ENCODE results near the gene CDK13.
"Not testable (repeated sequence)": the region's sequence is repeated elsewhere in the genome, so short reads cannot be mapped to it uniquely, and the experiment has no call there.

CDK13 gene

DNA sequence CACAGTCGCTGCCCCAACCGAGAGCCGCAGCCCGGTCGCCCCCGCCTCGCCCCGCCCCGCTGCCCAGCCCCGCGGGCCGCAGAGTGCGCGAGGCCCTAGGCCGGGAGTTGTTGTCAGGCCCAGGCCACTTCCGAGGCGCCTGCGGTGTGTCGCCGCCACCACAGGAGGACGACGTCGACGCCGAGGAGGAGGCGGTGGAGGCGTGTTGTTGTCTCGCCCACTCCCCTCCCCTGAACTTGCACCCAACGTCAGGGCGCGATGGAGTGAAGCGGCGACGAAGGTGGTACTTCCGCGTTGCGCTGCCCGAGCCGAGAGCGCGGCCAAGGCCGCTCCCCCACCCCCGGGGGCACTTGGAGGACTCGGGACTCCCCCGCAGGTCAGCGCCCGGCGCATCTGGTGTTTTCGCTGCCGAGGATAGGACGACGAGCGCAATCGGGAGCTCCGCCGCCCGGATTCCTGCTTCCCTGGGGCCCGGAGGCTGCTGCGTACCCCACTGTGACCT lies at the start of gene CDK13:
Gene CDK13, plus strand, starts transcription at position 286 of the 502 bp plus-strand sequence. CDS start 386 bp downstream, outside the sequence.
- peak; percentile 73 for ATAC-seq
- H3K27ac Mint-ChIP-seq: peak within 1 kb of the TSS; percentile 96

DNA sequence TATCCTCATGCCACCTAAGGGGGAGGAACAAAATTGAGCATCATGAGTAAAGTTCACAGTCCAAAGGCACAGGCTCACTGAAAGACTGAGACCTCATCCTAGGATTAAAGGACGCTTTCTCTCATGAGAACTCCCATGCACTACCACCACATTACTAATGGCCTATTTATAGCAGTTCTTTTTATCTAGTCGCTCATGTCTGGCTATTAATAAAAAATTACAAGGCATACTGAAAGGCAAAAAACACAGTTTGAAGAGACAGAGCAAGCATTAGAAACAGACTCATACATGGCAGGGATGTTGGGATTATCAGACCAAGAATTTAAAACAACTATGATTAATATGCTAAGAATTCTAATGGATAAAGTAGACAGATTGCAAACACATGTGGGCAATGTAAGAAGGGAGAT lies 46.0 kb upstream of the CDK13 start:
- Mint-ChIP-seq H3K27ac (no peak overlapping the region), H3K36me3 (peaks cover 11% of the 10 kb centered on the region), H3K4me3 (no peak overlapping the region), H3K9me3 (peaks cover 10% of the 10 kb centered on the region), H3K4me1 (no peaks in the 10 kb centered on the region), H3K27me3 (peaks cover 35% of the 10 kb centered on the region)
- ATAC-seq: no peak

More for the DNA sequence above, at the start of gene CDK13:
- H3K4me3 Mint-ChIP-seq: peak within 1 kb of the TSS; percentile 91
- H3K4me1 Mint-ChIP-seq: peaks cover 32% of the 10 kb centered on the region
- no peaks in the 10 kb centered on the region for H3K9me3 Mint-ChIP-seq
- H3K27me3 Mint-ChIP-seq: no peaks in the 10 kb centered on the region
- peaks cover 6% of the 10 kb centered on the region for H3K36me3 Mint-ChIP-seq

DNA sequence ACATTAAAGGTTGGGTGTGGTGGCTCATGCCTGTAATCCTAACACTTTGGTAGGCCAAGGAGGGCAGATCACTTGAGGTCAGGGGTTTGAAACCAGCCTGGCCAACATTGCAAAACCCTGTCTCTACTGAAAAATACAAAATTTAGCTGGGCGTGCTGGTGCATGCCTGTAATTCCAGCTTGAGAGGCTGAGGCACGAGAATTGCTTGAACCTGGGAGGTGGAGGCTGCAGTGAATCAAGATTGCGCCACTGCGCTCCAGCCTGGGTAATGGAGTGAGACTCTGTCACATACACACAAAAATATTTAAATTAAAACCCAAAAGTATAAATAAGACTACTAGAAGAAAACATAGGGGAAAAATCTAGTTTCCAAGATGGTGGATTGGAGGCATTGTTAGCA lies 41.9 kb upstream of the CDK13 start:
- H3K9me3 Mint-ChIP-seq: peaks cover 10% of the 10 kb centered on the region
- ATAC-seq: no peak
- H3K36me3 Mint-ChIP-seq: peaks cover 11% of the 10 kb centered on the region
- no peaks in the 10 kb centered on the region for H3K4me1 Mint-ChIP-seq
- H3K27ac Mint-ChIP-seq: no peak overlapping the region
- H3K27me3 Mint-ChIP-seq: peaks cover 21% of the 10 kb centered on the region
- no peak overlapping the region for H3K4me3 Mint-ChIP-seq

DNA sequence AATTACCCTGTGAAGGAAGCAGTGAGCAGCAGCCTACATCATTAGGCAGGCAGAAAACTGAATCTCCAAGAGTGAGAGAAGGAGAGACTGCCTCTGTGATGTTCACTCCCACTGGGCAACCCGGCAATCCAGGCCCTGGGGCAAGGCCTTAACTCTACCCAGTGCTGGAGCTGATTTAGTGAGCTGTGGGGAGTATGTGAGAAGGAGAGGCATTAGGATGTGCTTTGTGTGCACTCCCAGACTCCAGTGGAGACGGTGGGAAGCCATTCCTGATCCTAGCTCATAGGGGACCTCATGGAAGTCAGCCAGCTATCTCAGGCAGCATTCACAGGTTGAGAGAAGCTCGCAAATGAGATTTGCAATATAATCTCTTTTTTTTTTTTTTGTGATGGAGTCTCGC lies 41.1 kb upstream of the CDK13 start:
- Mint-ChIP-seq H3K4me3 (no peak overlapping the region), H3K36me3 (peaks cover 11% of the 10 kb centered on the region), H3K27ac (no peak overlapping the region), H3K9me3 (peaks cover 10% of the 10 kb centered on the region), H3K4me1 (no peaks in the 10 kb centered on the region), H3K27me3 (peaks cover 19% of the 10 kb centered on the region)
- no peak for ATAC-seq

DNA sequence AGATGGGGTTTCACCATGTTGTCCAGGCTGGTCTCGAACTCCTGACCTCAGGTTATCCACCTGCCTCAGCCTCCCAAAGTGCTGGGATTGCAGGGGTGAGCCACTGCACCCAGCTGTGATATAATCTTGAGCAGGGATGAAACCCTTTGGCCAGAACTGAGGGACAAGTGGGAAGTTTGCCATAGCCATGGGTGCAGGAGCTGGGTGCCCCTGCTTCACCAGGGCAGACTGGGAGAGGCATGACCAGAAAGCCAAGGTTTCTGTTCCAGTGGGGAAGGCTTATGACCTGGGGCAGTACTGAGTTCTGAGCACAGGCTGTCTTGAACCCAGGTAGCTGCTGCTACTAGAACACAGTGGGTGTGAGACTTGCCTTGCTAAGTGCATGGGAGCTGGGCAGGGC lies 40.5 kb upstream of the CDK13 start:
- no peaks in the 10 kb centered on the region for H3K4me1 Mint-ChIP-seq
- H3K27me3 Mint-ChIP-seq: peaks cover 14% of the 10 kb centered on the region

DNA sequence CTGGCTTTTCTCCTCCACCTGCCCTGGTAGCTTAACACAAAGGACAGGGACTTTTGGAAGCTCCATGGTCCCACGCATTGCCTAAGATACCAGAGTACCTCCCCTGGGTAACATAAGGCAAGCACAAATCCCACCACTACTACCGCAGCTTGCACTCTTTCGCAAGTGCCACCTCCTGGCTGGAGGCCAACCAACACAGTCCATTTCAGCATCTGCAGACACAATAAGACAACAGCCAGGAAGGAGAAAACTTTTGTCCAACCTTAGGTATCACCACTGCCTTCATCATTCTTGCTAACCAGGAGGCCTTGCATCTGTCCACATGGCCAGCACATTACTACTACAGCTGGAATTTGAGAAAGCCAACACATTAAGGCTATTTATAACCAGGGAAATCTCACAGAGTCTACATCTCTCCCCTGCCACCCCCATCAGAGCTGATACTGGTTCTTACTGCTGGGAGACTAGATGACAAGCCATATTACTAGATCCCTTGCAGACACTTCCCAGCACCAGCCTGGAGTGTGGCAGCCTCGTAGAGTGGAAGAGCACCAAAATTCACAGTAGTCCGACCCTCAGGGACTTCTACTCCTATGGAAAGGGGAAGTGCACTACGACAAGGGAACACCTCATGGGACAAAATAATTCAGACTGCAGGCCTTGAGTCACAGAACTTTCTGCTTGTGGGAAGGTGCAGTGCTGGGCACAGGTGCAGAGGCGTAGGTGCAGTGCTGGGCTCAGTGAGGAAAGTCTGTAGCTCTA lies 39.8 kb upstream of the CDK13 start:
- no peak for ATAC-seq
- H3K4me1 Mint-ChIP-seq: peaks cover 6% of the 10 kb centered on the region
- no peak overlapping the region for H3K4me3 Mint-ChIP-seq
- peaks cover 7% of the 10 kb centered on the region for H3K36me3 Mint-ChIP-seq
- H3K27ac Mint-ChIP-seq: no peak overlapping the region
- H3K9me3 Mint-ChIP-seq: peaks cover 7% of the 10 kb centered on the region
- H3K27me3 Mint-ChIP-seq: peaks cover 6% of the 10 kb centered on the region

More for the DNA sequence above, 40.5 kb upstream of the CDK13 start:
- peaks cover 11% of the 10 kb centered on the region for H3K36me3 Mint-ChIP-seq
- H3K9me3 Mint-ChIP-seq: peaks cover 10% of the 10 kb centered on the region
- H3K27ac Mint-ChIP-seq: no peak overlapping the region
- H3K4me3 Mint-ChIP-seq: no peak overlapping the region
- no peak for ATAC-seq

DNA sequence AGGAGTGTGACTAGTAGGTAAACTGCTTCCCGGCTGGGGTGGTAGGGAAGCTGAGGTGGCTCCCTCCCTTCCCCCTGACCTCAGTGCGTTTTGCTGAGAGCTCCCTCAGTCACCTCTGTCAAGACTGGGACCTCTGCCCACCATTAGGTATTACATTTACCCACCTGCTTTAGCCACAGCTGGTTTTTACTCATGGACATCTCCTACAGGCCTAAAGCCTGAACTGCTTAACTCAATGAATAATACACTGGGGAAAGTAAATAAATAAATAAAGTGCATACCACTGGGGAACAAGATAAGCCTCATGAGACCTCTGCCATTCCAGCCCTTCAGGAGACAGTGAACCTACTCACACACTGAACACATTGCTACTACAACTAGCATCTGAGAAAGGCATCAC lies 38.9 kb upstream of the CDK13 start:
- Mint-ChIP-seq H3K9me3 (peaks cover 10% of the 10 kb centered on the region), H3K27me3 (no peaks in the 10 kb centered on the region), H3K4me1 (peaks cover 12% of the 10 kb centered on the region), H3K4me3 (no peak overlapping the region), H3K27ac (no peak overlapping the region), H3K36me3 (peaks cover 5% of the 10 kb centered on the region)
- ATAC-seq: no peak

DNA sequence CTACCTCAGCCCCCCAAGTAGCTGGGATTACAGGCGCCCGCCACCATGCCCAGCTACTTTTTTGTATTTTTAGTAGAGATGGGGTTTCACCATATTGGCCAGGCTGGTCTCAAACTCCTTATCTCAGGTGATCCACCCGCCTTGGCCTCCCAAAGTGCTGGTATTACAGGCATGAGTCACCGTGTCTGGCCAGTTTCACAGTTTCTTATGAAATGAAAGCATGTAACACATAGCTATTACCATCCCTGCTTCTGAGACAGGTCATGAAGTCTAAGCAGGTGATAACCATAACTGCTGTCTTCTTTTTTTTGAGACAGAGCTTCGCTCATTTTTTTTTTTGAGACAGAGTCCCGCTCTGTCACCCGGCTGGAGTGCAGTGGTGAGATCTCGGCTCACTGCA lies 34.2 kb upstream of the CDK13 start:
- H3K36me3 Mint-ChIP-seq, H3K4me3 Mint-ChIP-seq, H3K27ac Mint-ChIP-seq: not testable (repeated sequence)

DNA sequence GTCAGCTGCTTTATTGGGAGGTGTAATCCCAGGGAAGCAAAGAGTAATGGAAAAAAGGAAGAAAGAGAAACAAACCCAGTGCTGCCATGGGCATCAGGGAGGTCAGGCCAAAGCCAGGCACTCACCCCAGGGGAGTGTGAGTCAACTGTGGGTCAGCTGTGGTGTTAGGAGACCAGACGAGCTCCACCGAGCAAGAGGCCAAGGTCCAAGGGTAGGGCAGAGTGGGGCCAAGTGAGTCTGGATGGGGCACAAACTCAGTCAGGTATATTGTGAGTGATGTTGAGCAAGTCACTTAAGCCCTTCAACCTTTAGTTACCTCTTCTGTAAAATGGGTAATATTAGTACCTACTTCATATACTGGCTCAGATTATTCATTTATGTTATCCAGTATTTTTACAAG lies 30.4 kb upstream of the CDK13 start:
- H3K4me3 Mint-ChIP-seq: no peak overlapping the region
- H3K27ac Mint-ChIP-seq: no peak overlapping the region
- H3K36me3 Mint-ChIP-seq: no peaks in the 10 kb centered on the region
- H3K9me3 Mint-ChIP-seq: peaks cover 3% of the 10 kb centered on the region
- peaks cover 12% of the 10 kb centered on the region for H3K4me1 Mint-ChIP-seq
- peaks cover 20% of the 10 kb centered on the region for H3K27me3 Mint-ChIP-seq
- no peak for ATAC-seq

More for the DNA sequence above, 34.2 kb upstream of the CDK13 start:
- H3K27me3 Mint-ChIP-seq: peaks cover 20% of the 10 kb centered on the region
- not testable (repeated sequence) for ATAC-seq, H3K9me3 Mint-ChIP-seq
- H3K4me1 Mint-ChIP-seq: peaks cover 12% of the 10 kb centered on the region

DNA sequence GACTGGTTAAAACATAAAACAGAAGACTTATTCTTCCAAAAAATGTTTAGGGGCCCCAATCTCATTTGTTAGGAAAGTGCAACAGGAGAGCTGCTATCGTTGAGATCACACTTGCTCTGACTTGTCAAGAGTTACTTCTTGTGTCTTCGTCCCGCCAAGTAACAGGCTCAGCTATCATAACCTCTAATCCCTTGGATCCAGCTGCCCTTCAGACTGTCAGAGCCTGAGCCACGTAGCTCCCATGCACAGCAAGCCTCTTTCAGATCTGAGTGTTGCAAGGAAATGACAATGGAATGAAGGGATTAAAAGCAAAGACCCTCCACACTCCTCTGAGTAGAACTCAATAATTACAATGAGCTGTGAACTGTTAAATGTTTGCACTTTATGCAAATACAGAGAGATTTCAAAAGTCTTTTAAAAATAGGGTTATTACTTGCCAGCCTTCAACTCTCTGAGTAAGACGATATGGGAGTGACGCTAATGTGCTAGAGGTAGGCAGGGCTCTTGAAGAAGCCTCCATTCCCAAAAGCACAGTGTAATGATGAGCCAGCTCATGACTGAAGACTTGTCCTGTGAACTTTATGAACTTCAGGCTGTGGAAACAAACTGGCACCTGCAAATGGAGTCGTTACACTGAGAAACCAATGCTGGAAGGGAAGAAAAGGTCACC lies 28.4 kb upstream of the CDK13 start:
- Mint-ChIP-seq H3K4me1 (no peaks in the 10 kb centered on the region), H3K27ac (no peak overlapping the region), H3K27me3 (peaks cover 20% of the 10 kb centered on the region), H3K4me3 (no peak overlapping the region), H3K36me3 (no peaks in the 10 kb centered on the region), H3K9me3 (no peaks in the 10 kb centered on the region)
- ATAC-seq: no peak

DNA sequence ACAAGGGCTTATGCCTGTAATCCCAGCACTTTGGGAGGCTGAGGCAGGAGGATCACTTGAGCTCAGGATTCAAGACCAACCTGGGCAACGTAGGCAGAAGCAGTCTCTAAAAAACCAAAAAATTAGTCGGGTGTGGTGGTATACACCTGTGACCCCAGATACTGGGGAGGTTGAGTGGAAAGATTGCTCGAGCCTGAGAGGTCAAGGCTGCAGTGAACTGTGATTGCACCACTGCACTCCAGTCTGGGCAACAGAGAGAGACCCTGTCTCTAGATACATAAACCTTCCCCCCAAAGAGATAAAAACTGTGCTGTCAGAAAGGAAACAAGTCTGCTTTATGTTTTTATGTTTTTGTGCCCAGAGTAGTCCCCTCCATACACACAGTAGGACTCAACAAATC lies 27.5 kb upstream of the CDK13 start:
- Mint-ChIP-seq H3K36me3 (no peaks in the 10 kb centered on the region), H3K27me3 (peaks cover 20% of the 10 kb centered on the region), H3K4me3 (no peak overlapping the region), H3K27ac (no peak overlapping the region), H3K9me3 (no peaks in the 10 kb centered on the region), H3K4me1 (no peaks in the 10 kb centered on the region)
- no peak for ATAC-seq

DNA sequence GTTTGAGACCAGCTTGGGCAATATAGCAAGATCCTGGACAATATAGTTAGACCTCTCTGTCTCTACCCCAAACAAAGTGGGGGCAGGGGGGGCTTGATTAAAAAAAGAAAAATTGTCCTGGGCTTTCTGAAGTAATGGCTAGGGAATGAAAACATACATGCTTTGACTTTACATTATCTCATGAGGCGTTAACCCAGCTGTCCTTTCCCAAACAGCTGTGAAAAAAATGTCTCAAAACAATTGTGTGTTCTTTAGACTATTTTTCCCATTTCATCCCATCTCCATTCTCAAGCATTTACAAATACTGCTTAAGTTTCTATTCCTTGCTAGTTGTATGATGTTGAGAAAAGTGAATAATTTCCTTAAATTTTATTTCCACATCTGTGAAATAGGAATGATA lies 27.0 kb upstream of the CDK13 start:
- H3K9me3 Mint-ChIP-seq: no peaks in the 10 kb centered on the region
- H3K36me3 Mint-ChIP-seq: no peaks in the 10 kb centered on the region
- ATAC-seq: no peak
- no peaks in the 10 kb centered on the region for H3K4me1 Mint-ChIP-seq
- no peak overlapping the region for H3K27ac Mint-ChIP-seq
- H3K4me3 Mint-ChIP-seq: no peak overlapping the region
- peaks cover 20% of the 10 kb centered on the region for H3K27me3 Mint-ChIP-seq

DNA sequence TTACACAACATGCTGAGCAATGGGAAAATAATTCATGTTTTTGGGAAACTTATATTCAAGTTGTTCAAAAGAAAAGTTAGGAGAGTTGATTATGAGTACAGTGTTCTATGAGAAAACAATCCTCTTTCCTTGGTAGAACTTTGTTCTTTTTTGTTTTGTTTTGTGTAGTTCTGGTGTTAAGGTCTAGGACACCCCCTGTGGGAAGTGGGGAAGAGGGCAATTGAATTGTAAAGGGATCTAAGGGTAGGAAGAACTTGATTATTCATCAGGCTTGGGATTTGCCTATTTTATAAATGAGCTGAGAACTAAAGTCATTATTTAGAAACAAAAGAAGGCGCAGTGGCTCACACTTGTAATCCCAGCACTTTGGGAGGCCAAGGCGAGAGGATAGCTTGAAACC lies 25.9 kb upstream of the CDK13 start:
- no peaks in the 10 kb centered on the region for H3K36me3 Mint-ChIP-seq
- no peaks in the 10 kb centered on the region for H3K9me3 Mint-ChIP-seq
- no peak overlapping the region for H3K27ac Mint-ChIP-seq
- peaks cover 10% of the 10 kb centered on the region for H3K27me3 Mint-ChIP-seq
- H3K4me3 Mint-ChIP-seq: no peak overlapping the region
- no peak for ATAC-seq
- H3K4me1 Mint-ChIP-seq: no peaks in the 10 kb centered on the region

DNA sequence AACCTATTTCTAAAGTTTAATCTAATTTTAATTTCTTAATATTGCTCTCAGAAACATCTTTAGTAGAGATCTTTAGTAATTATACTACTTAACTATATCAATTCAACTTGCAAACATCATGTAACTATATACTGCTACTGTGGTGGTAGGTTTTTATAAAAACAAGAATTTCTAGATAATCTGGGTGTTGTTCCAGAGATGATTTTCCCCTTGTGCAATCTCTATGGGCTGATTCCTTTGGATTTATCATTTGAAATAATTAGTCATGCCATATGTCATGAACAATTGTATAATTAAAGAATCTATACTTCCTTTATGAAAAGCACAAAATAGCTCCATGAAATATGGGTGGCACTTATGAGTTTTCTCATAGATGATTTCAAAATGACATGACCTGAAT lies 23.9 kb upstream of the CDK13 start:
- H3K27ac Mint-ChIP-seq: no peak overlapping the region
- H3K9me3 Mint-ChIP-seq: no peaks in the 10 kb centered on the region
- no peaks in the 10 kb centered on the region for H3K4me1 Mint-ChIP-seq
- no peak for ATAC-seq
- no peaks in the 10 kb centered on the region for H3K36me3 Mint-ChIP-seq
- H3K27me3 Mint-ChIP-seq: no peaks in the 10 kb centered on the region
- H3K4me3 Mint-ChIP-seq: no peak overlapping the region

DNA sequence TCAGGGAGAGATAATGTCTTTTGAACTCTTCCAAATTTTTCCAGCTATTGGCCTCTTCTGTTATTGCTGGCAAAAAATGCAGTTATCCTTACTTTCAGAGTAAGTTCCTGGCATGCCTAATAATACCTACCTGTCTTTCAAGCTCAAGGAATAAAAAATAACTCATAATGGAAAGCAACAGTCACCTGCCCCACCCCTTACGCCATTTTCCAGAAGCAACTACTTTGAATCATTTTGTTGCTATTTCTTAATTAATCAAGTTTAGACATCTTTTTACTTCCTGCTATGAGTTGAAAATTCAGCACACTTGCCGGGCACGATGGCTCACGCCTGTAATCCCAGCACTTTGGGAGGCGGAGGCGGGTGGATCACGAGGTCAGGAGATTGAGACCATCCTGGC lies 23.0 kb upstream of the CDK13 start:
- no peak for ATAC-seq
- Mint-ChIP-seq H3K4me3 (no peak overlapping the region), H3K36me3 (no peaks in the 10 kb centered on the region), H3K4me1 (no peaks in the 10 kb centered on the region), H3K9me3 (no peaks in the 10 kb centered on the region), H3K27ac (no peak overlapping the region), H3K27me3 (no peaks in the 10 kb centered on the region)

DNA sequence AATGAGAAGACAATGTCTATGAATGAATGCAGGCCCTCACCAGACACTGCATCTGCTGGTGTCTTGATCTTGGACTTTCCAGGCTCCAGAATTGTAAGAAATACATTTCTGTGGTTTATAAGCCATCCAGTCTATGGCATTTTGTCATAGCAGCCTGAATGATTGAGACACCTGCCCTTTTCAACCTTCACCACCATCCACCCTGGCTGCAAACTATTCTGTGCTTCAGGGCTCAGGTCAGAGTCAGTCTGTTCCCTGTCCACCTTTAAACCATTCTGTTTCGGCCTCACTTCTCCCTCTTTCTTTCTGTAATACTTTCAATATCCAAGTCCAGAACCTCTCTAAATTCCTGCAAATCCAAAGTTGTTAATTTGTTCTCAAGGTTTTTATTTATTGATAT lies 15.9 kb upstream of the CDK13 start:
- Mint-ChIP-seq H3K9me3 (no peaks in the 10 kb centered on the region), H3K36me3 (no peaks in the 10 kb centered on the region), H3K27ac (no peak overlapping the region), H3K4me3 (no peak overlapping the region), H3K27me3 (peaks cover 9% of the 10 kb centered on the region), H3K4me1 (no peaks in the 10 kb centered on the region)
- no peak for ATAC-seq

Data from stimulated activated memory B cell treated with anti-CD40 and anti-IgM and Interleukin-4, amounts not matched to agents 10 μg/mL and 1 μg/mL and 100 μg/mL, for 72 hours (primary cell).